ENCODE data around the gene GABPA.
A peak's percentile ranks its signal among the peaks of the same experiment; 100 is the strongest.

GRCh38 chr21:25790122-25790877 is 55.5 kb downstream of the GABPA start:
- peak in 3 of 11 experiments; percentile 14 to 20 (median 15) for TF ChIP-seq CTCF (IDR thresholded peaks at IDR 0.05 in 8 of 11, conservative IDR thresholded peaks at IDR 0.05 in 3 of 11)
- no peak for TF ChIP-seq POLR2AphosphoS5 (IDR thresholded peaks at IDR 0.05)
- no peak for TF ChIP-seq POLR2A (IDR thresholded peaks at IDR 0.05)
